GM06990 (cell line): ENCODE results near the gene KRT33B.

Experiments
- DNase-seq: peaks from one replicate; pipeline ENCODE4 v3.0.0-alpha.2; 2011; ENCODE audit not compliant: insufficient read length; ENCODE audit errors: extremely low read depth
- H3K27me3 ChIP-seq: replicated peaks from 2 replicates; pipeline ENCODE4 v1.6.0; 2011; ENCODE audit warnings: low read length; ENCODE audit not compliant: control insufficient read depth, insufficient read depth
- H3K36me3 ChIP-seq: 2 replicates; pipeline ENCODE4 v1.5.1; 2011; ENCODE audit warnings: low read length; ENCODE audit not compliant: control insufficient read depth, insufficient read depth
- H3K4me3 ChIP-seq: replicated peaks from 2 replicates; pipeline ENCODE4 v1.5.1; 2011; ENCODE audit warnings: low read depth, mild to moderate bottlenecking, control low read depth, low read length
- TF ChIP-seq, protein P1 (sequence below): IDR thresholded peaks from 2 replicates; pipeline ENCODE4 v1.5.1; 2011; ENCODE audit warnings: low read length, control low read depth, mild to moderate bottlenecking, inconsistent platforms; ENCODE audit not compliant: insufficient read depth, poor library complexity, severe bottlenecking

The KRT33B gene

DNA sequence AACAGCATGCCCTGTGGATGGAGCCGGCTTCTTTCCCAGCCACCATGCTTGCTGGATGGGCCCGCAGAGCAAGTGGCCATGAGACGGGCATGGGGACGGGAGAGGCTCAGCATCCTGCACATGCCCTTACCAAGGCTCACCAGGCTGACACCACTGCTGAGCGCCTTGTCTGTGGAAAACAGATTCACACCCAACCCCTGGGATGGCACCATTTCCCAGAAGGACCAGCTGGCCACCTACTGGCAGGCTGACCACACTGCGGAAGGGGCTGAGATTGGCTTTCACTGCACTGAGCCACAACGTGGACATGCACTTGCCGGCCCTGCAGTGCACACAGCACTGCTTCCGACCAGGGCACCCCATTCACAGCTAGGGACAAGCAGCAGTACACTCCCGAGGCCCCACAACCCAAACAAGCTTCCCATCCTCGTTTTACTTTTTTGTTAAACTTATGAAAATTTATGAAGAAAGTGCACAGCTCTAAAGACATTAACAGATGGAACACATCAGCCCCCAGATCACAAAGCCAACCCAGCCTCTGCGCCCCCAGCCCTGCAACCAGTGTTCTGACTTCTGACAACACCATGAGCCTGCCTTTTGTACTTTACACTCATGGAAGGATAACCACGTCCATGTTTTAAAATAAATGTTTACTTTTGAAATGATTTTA, 40.2 kb downstream of the KRT33B start:
- Histone ChIP-seq H3K27me3 (no peaks in the 10 kb centered on the region; the same call in 1 of the 2 replicates), H3K4me3 (no peak overlapping the region), H3K36me3 (no peaks in the 10 kb centered on the region)
- TF ChIP-seq, protein P1, sequence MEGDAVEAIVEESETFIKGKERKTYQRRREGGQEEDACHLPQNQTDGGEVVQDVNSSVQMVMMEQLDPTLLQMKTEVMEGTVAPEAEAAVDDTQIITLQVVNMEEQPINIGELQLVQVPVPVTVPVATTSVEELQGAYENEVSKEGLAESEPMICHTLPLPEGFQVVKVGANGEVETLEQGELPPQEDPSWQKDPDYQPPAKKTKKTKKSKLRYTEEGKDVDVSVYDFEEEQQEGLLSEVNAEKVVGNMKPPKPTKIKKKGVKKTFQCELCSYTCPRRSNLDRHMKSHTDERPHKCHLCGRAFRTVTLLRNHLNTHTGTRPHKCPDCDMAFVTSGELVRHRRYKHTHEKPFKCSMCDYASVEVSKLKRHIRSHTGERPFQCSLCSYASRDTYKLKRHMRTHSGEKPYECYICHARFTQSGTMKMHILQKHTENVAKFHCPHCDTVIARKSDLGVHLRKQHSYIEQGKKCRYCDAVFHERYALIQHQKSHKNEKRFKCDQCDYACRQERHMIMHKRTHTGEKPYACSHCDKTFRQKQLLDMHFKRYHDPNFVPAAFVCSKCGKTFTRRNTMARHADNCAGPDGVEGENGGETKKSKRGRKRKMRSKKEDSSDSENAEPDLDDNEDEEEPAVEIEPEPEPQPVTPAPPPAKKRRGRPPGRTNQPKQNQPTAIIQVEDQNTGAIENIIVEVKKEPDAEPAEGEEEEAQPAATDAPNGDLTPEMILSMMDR = peak; percentile 37
- DNase-seq = no peak

- Histone ChIP-seq H3K27me3 (no peaks in the 10 kb centered on the region; the same call in 1 of the 2 replicates), H3K4me3 (no peak overlapping the region), H3K36me3 (no peaks in the 10 kb centered on the region)
- TF ChIP-seq, protein P1 = no peak
- no peak for DNase-seq
These were observed 41.4 kb downstream of the KRT33B start for GRCh38 chr17:41328207-41328606.

GRCh38 chr17:41327411-41328120, 42.0 kb downstream of the KRT33B start:
- no peak for DNase-seq
- TF ChIP-seq, protein P1 = no peak
- H3K4me3 ChIP-seq = no peak overlapping the region
- H3K27me3 ChIP-seq = no peaks in the 10 kb centered on the region; the same call in 1 of the 2 replicates
- no peaks in the 10 kb centered on the region for H3K36me3 ChIP-seq

DNA sequence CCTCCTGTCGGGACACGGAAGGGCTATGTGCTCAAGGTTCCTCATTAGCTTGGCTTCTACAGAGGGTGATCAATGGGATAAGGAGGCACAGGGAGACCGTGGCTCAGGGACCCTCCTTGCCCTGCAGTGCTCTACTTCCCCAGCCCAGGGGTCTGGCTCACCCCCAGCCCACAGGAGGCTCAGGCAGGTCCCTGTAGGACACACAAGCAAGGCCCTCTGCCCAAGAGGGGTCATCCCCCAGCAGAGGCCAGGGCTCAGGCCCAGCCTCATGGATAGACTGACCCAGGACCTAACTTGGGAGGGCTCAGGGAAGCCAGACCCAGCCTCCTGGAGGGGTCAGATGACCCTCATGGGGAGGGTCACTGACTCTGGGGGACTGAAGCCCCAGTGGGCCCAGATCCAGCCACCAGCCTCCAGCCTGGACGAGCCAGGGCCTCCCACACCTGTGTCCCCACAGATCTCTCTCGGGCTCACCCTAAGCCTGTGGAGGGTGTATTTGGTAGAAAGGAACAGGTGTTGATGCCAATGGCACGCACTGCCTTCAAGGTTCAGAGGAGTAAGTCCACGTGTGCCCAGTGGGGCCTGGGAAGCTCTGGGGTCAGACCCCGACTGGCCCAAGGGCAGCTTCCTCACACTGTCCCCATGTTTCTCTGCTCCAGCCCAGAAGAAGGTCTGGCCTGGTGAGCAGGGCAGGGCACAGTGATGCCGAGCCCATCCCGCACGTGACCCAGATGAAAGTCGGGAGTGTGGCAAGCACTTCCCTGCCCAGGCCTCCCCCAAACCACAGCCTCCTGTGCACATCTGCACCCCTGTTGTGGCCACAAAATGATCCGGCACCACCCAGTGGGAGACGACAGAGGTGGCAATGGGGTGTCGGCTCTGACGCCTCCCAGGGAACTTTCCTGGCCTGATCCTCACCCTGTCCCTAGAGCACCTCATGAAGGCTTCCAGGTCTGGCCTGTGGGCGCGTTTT, 43.2 kb downstream of the KRT33B start:
- Histone ChIP-seq H3K4me3 (no peak overlapping the region), H3K27me3 (no peaks in the 10 kb centered on the region; the same call in 1 of the 2 replicates), H3K36me3 (no peaks in the 10 kb centered on the region)
- DNase-seq = no peak
- TF ChIP-seq, protein P1 = no peak

DNA sequence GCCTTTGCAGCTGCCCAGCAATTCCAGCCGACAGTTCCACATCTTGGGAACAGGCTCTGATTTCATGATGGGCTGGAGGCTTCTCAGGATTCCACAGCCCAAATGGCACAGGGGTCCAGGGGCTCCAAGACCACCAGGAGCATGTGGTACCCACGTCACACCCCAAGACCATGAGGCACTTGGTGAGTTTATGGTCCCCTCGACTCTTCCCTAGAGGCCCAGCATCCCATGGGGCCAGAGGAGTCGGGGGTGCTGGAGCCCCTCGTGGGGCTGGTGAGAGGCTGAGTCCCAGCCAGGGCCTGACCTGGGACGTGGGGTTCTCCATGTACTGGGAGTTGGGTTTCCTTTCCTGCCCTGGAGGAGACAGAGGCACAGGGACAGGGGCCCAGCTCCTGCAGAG, 44.0 kb downstream of the KRT33B start:
- H3K4me3 ChIP-seq = no peak overlapping the region
- no peaks in the 10 kb centered on the region; the same call in 1 of the 2 replicates for H3K27me3 ChIP-seq
- no peak for DNase-seq
- no peaks in the 10 kb centered on the region for H3K36me3 ChIP-seq
- TF ChIP-seq, protein P1 = no peak
